NCI-H2029 (cell line): ENCODE results near the gene HABP4.

Source experiments
- DNase-seq: peaks from one replicate; lab custom pipeline; 2025; lab: John Stamatoyannopoulos, UW

Gene HABP4

DNA sequence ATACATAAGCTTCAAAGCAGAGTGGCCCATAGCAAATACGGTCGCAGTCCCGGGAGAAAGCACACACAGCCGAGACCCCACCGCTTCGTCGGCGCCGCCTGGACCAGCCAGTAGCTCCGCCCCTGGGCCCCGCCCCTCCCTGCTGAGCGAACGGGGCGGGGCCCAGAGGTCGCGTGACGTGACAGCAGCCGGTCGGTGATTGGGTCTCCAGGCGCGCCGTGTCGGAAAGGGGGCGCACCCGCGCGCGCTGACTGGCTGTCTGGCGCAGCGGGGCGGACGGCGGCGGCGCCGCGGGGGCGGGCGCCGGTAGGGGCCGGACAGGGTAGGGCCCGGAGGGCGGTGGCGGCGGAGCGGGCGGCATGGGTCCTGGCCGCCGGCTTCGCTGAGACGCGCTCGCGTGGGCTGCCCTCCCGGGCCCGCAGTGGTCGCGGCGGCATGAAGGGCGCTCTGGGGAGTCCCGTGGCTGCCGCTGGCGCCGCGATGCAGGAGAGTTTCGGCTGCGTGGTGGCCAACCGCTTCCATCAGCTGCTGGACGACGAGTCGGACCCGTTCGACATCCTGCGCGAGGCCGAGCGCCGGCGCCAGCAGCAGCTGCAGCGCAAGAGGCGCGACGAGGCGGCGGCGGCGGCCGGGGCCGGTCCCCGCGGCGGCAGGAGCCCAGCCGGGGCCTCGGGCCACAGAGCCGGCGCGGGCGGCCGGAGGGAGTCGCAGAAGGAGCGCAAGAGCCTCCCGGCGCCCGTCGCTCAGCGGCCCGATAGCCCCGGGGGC, at the start of gene HABP4:
Gene HABP4, plus strand, starts transcription at position 325 of the 768 bp plus-strand sequence. Its CDS starts 111 bp downstream, at position 436.
- DNase-seq = peak; percentile 91

GRCh38 chr9:96408409-96409280, 41.3 kb upstream of the HABP4 start:
- no peak for DNase-seq

GRCh38 chr9:96411129-96411838, 38.7 kb upstream of the HABP4 start:
- no peak for DNase-seq

GRCh38 chr9:96412174-96412913, 37.6 kb upstream of the HABP4 start:
- no peak for DNase-seq

DNA sequence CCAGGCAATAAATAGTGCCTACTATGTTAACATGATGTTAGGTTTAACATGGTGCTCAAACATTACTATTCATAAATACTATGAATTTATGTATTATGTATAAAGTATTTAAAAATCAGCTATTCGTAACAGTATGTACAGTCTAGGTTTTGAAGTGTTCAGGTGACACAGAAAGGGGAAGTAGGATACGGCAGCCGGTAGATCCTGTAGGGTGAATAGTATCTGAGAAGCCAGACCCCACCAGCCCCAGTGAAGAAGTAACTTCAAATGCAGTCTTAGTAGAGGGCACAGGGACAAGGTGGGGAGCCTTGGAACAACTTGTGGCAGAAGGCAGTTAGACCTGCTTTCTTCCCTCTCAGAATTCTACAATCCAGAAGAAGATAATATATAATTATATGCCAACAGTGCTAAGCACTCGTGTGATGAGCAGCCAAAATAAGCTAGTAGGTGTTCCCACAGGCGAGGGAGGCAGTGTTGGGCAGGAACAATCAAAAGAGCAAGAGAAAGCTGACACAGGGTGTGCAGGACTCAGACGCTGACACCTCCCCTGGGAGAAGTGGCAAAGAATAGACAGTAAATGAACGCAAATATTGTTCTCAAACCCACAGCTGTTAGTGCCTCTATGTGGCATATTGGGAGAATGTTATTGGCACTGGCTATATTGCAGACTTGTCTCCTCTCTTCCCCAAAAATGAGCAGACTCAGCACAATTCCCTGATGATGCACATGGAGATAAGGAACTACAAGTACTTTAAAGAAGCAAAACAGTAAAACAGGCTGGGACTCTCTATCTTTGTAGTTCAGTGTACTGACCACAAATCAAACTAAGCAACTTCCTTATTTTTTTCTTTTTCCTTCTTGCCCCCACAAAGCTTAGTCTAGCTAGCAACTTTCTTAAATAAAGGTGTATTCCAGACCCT, 36.4 kb upstream of the HABP4 start:
- no peak for DNase-seq

GRCh38 chr9:96417051-96417586, 32.9 kb upstream of the HABP4 start:
- peak; percentile 72 for DNase-seq

DNA sequence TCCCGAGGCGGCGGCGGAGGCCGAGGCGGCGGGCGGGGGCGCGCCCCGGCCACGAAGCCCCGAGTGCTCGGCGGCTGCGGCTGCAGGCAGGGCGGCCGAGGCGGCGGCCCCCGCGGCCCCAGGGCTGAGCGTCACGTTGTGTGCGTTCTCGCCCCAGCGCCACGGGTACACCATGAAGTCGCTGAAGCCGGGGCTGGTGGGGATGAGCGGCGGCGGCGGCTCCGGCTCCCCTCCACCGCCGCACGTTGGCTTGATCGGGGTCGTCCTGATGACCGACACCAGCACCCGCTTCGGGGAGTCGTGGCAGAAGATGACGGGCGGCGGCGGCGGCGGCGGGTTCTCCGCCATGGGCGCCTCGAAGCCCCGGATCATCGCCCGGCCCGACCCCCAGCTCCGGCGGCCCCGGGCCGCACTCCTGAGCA, 32.3 kb upstream of the HABP4 start:
- no peak for DNase-seq

- DNase-seq = peak; percentile 98
Observed at GRCh38 chr9:96418083-96418919, 31.7 kb upstream of the HABP4 start, which contains the start of gene ZNF367. ZNF367 (minus strand) TSS chr9:96418370; CDS start chr9:96418032, 338 bp downstream.

- DNase-seq = peak; percentile 58
Observed at GRCh38 chr9:96418920-96419690, 30.9 kb upstream of the HABP4 start.

GRCh38 chr9:96419691-96419969, 30.3 kb upstream of the HABP4 start:
- DNase-seq = no peak

DNA sequence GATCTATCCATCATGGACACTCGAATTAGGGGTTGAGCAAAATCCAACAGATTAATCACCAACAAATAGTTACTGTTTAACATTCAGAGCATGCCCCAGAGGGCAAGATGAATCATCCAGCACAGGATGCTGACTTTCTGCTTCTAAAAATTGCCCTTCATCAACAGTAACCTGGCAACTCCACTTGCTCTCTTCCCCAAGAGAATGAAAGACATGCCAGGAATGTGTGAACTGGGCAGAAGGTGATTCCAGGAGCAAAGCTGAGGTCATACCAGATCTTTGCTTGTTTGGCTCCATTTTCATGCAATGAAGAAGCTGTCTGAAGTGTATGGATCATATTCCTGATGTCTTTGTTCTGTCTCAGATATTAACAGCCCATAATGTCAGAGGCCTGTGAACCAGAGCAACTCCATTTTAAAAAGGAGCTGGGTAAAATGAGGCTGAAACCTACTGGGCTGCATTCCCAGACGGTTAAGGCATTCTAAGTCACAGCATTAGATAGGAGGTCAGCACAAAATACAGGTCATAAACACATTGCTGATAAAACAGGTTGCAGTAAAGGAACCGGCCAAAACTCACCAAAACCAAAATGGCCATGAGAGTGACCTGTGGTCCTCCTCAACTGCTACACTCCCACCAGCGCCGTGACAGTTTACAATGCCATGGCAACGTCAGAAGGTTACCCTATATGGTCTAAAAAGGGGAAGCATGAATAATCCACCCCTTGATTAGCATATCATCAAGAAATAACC, 29.3 kb upstream of the HABP4 start:
- DNase-seq = no peak

DNA sequence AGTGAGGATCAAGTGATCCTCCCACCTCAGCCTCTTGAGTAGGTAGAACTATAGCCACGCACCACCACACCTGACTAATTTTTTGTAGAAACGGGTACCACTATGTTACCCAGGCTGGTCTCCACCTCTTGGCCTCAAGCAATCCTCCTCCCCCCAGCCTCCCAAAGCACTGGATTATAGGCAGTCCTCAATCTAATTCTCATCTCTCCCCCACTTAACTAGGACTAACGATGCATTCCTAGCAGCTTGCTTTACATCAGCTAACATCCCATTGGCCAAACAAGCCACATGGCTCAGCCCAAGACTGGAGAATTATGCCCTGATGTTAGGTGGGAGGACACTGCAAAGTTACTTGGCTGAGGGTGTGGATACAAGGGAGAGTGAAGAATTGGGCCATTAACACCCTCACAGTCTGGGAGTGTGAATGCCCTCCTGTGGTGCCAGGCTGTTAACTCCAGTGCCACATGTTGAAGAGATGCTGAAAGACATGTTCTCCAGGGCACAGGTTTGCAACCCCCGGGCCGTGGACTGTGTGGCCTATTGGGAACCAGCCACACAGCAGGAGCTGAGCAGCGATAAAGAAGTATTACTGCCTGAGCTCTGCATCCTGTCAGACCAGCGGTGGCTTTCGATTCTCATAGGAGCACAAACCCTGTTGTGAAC, 26.5 kb upstream of the HABP4 start:
- no peak for DNase-seq

- no peak for DNase-seq
Observed at GRCh38 chr9:96423985-96424336, 26.0 kb upstream of the HABP4 start.

DNA sequence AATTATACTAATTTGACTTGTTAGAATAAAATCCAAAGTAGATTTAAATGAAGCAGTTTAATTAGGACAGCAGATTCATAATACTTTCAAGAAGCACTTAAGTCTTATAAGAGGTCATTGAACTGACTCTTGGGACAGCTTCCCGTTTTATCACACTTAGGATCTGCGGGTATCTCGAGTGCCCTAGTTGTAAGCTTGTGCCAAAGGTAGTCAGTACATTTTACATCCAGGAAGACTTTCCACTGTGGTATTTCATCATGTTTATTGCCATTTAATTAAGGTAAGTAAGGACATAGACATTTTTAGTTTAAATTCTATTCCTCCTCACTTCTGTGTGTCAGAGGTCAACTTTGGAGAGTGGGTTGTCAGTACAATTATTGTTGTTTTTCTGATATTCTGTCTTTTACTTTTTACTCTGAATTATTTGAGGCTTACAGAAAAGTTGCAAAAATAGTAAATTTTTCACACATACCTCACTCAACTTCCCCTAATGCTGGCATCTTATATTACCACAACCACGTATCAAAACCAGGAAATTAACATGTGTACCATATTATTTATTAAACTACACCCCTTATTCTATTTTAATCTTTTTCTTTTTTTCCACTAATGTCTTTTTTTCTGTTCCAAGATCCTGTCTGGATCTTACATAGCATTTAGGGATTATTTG, 24.3 kb upstream of the HABP4 start:
- no peak for DNase-seq

GRCh38 chr9:96429732-96430131, 20.2 kb upstream of the HABP4 start:
- DNase-seq = no peak

- DNase-seq = no peak
Observed at GRCh38 chr9:96430377-96430776, 19.6 kb upstream of the HABP4 start.

GRCh38 chr9:96435345-96435744, 14.6 kb upstream of the HABP4 start:
- DNase-seq = no peak
